NT2/D1 (cell line): ENCODE measurements around the gene ARID5A.

Experiments
- DNase-seq: peaks from one replicate; pipeline ENCODE4 v3.0.0-alpha.2; 2011; ENCODE audit warnings: low read depth, low spot score
- H3K27me3 ChIP-seq: 2 replicates; pipeline ENCODE4 v1.6.0; 2011; ENCODE audit warnings: mild to moderate bottlenecking; ENCODE audit not compliant: insufficient read length, insufficient read depth
- H3K36me3 ChIP-seq: 2 replicates; pipeline ENCODE4 v1.6.1; 2011; ENCODE audit warnings: mild to moderate bottlenecking, low read length, mixed read lengths; ENCODE audit not compliant: insufficient read depth, insufficient read length
- H3K4me1 ChIP-seq: 2 replicates; pipeline ENCODE4 v1.5.1; 2011; ENCODE audit not compliant: insufficient read depth, insufficient read length
- H3K4me3 ChIP-seq: 2 replicates; pipeline ENCODE4 v1.5.1; 2011; ENCODE audit warnings: low read depth; ENCODE audit not compliant: insufficient read length
- H3K9ac ChIP-seq: 2 replicates; pipeline ENCODE4 v1.6.0; 2011; ENCODE audit warnings: low read depth; ENCODE audit not compliant: insufficient read length
- H3K9me3 ChIP-seq: 2 replicates; pipeline ENCODE4 v1.5.1; 2011; ENCODE audit warnings: mild to moderate bottlenecking, low read length; ENCODE audit not compliant: insufficient read depth
- SUZ12 ChIP-seq: IDR thresholded peaks from 2 replicates; pipeline ENCODE4 v1.6.1; 2011; ENCODE audit not compliant: insufficient read length, insufficient read depth; ENCODE audit errors: extremely low read depth
- YY1 ChIP-seq: IDR thresholded peaks from 2 replicates; pipeline ENCODE4 v1.6.1; 2011; ENCODE audit not compliant: insufficient read length, insufficient read depth
- ZNF274 ChIP-seq: IDR thresholded peaks from 2 replicates; pipeline ENCODE4 v1.6.1; 2011; ENCODE audit warnings: mild to moderate bottlenecking, low read depth, low read length

ARID5A gene

GRCh38 chr2:96524482-96525210 lies 11.9 kb upstream of the ARID5A start:
- TF ChIP-seq SUZ12 = no peak
- TF ChIP-seq ZNF274 = no peak
- no peak for TF ChIP-seq YY1
- Histone ChIP-seq H3K4me3 (no peak overlapping the region), H3K27me3 (peaks cover 49% of the 10 kb centered on the region), H3K9ac (no peak overlapping the region), H3K4me1 (peaks cover 3% of the 10 kb centered on the region), H3K9me3 (no peaks in the 10 kb centered on the region), H3K36me3 (no peaks in the 10 kb centered on the region)
- DNase-seq = no peak

GRCh38 chr2:96525211-96525507 lies 11.4 kb upstream of the ARID5A start:
- peaks cover 3% of the 10 kb centered on the region for H3K4me1 ChIP-seq
- peaks cover 54% of the 10 kb centered on the region for H3K27me3 ChIP-seq
- TF ChIP-seq ZNF274 (no peak), SUZ12 (no peak), YY1 (no peak)
- H3K9me3 ChIP-seq = no peaks in the 10 kb centered on the region
- no peak overlapping the region for H3K4me3 ChIP-seq
- H3K36me3 ChIP-seq = no peaks in the 10 kb centered on the region
- H3K9ac ChIP-seq = no peak overlapping the region
- no peak for DNase-seq

- H3K4me3 ChIP-seq = no peak overlapping the region
- peaks cover 3% of the 10 kb centered on the region for H3K4me1 ChIP-seq
- no peaks in the 10 kb centered on the region for H3K36me3 ChIP-seq
- no peak for DNase-seq
- H3K9me3 ChIP-seq = no peaks in the 10 kb centered on the region
- H3K9ac ChIP-seq = no peak overlapping the region
- peaks cover 63% of the 10 kb centered on the region for H3K27me3 ChIP-seq
- TF ChIP-seq ZNF274 = no peak
- TF ChIP-seq SUZ12 = no peak
- no peak for TF ChIP-seq YY1
Measured at GRCh38 chr2:96526101-96526591, 10.4 kb upstream of the ARID5A start.

GRCh38 chr2:96526615-96527285 lies 9.8 kb upstream of the ARID5A start:
- Histone ChIP-seq H3K9ac (peak overlapping the region; percentile 77), H3K4me1 (peaks cover 8% of the 10 kb centered on the region), H3K36me3 (no peaks in the 10 kb centered on the region), H3K9me3 (no peaks in the 10 kb centered on the region), H3K27me3 (peaks cover 68% of the 10 kb centered on the region), H3K4me3 (peak overlapping the region; percentile 39)
- TF ChIP-seq YY1 (no peak), SUZ12 (no peak), ZNF274 (no peak)
- DNase-seq = no peak

- no peak for TF ChIP-seq ZNF274
- TF ChIP-seq YY1 = no peak
- TF ChIP-seq SUZ12 = no peak
- Histone ChIP-seq H3K9me3 (no peaks in the 10 kb centered on the region), H3K36me3 (no peaks in the 10 kb centered on the region), H3K4me1 (peaks cover 8% of the 10 kb centered on the region), H3K27me3 (peaks cover 68% of the 10 kb centered on the region), H3K4me3 (peak overlapping the region; percentile 39), H3K9ac (peak overlapping the region; percentile 77)
- no peak for DNase-seq
Measured at GRCh38 chr2:96527286-96528005, 9.1 kb upstream of the ARID5A start.

GRCh38 chr2:96528006-96528699 lies 8.4 kb upstream of the ARID5A start:
- no peaks in the 10 kb centered on the region for H3K36me3 ChIP-seq
- H3K4me1 ChIP-seq = peaks cover 15% of the 10 kb centered on the region
- H3K4me3 ChIP-seq = no peak overlapping the region
- H3K9me3 ChIP-seq = no peaks in the 10 kb centered on the region
- DNase-seq = no peak
- no peak overlapping the region for H3K9ac ChIP-seq
- peaks cover 68% of the 10 kb centered on the region for H3K27me3 ChIP-seq
- TF ChIP-seq SUZ12 = no peak
- no peak for TF ChIP-seq ZNF274
- TF ChIP-seq YY1 = no peak
